ENCODE measurements around the gene ERI3.

Gene ERI3

DNA sequence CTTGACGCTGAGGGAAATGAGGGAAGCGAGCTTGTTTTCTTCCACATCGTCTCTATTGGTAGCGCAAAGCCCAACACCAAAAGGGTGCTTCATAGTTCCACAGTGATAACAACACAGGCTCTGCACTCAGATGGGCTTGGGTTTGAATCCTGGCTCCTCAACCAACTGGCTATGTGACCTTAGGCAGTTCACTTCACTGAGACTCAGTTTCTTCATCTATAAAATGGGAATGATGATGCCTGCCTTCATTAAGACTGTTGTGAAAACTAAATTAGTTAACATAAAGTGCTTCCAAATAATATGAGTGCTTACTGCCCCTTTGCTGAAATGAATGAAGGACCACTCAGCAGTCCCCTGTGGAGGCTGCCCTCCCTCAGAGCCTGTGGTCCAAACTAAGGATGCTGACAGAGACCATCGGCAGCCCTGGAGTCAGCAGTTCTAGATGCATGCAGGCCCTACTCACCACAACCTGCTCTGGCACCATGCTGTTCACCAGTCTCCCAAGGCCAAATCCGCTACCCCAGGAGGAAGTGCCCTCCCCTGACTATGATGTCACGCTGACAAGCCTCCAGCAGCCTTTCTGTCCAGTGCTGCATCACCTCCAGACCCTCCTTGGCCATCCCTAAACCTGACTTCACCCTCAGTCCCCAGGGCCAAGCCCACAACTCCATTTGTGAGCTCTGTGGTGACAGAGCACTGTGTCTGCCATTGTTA, 111.1 kb downstream of the ERI3 start:
- DNase-seq (ENCODE audit: low spot score): no peak
- Histone ChIP-seq H3K36me3 (ENCODE audit: low read depth) (no peaks in the 10 kb centered on the region), H3K4me1 (ENCODE audit: insufficient read depth, poor library complexity, severe bottlenecking) (no peaks in the 10 kb centered on the region), H3K4me3 (ENCODE audit: severe bottlenecking) (no peak overlapping the region), H3K27ac (ENCODE audit: poor library complexity, severe bottlenecking) (no peak overlapping the region), H3K9me3 (ENCODE audit: severe bottlenecking) (no peaks in the 10 kb centered on the region), H3K27me3 (ENCODE audit: insufficient read depth, poor library complexity, severe bottlenecking) (no peaks in the 10 kb centered on the region)
- TF ChIP-seq, protein P1, sequence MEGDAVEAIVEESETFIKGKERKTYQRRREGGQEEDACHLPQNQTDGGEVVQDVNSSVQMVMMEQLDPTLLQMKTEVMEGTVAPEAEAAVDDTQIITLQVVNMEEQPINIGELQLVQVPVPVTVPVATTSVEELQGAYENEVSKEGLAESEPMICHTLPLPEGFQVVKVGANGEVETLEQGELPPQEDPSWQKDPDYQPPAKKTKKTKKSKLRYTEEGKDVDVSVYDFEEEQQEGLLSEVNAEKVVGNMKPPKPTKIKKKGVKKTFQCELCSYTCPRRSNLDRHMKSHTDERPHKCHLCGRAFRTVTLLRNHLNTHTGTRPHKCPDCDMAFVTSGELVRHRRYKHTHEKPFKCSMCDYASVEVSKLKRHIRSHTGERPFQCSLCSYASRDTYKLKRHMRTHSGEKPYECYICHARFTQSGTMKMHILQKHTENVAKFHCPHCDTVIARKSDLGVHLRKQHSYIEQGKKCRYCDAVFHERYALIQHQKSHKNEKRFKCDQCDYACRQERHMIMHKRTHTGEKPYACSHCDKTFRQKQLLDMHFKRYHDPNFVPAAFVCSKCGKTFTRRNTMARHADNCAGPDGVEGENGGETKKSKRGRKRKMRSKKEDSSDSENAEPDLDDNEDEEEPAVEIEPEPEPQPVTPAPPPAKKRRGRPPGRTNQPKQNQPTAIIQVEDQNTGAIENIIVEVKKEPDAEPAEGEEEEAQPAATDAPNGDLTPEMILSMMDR (IDR thresholded peaks at IDR 0.05; ENCODE audit: poor library complexity, severe bottlenecking): no peak
- no peak for ATAC-seq (ENCODE audit: low read depth)

DNA sequence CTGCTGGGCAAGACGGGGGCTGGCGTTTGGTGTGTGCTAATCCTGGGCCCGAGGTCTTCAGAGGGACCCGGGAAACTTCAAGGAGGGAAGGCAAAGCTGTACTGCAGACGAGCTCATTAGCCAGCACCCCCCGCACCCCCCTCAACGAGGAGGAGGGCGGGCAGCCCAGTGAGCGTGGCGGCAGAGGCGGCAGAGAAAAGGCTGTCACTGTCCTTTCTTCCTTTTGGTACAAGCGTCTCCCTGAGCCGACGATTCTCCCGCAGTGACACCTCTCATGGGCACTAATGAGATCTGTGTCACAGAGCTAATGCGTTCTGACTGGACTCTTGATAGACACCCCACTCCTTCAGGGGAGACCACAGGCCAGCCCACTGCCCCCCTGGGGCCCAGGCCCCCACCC, 112.3 kb downstream of the ERI3 start:
- no peak for DNase-seq (ENCODE audit: low spot score)
- TF ChIP-seq, protein P1 (IDR thresholded peaks at IDR 0.05; ENCODE audit: poor library complexity, severe bottlenecking): no peak
- H3K36me3 ChIP-seq (ENCODE audit: low read depth): no peaks in the 10 kb centered on the region
- H3K9me3 ChIP-seq (ENCODE audit: severe bottlenecking): no peaks in the 10 kb centered on the region
- no peak overlapping the region for H3K27ac ChIP-seq (ENCODE audit: poor library complexity, severe bottlenecking)
- ATAC-seq (ENCODE audit: low read depth): no peak
- no peaks in the 10 kb centered on the region for H3K27me3 ChIP-seq (ENCODE audit: insufficient read depth, poor library complexity, severe bottlenecking)
- H3K4me3 ChIP-seq (ENCODE audit: severe bottlenecking): no peak overlapping the region
- no peaks in the 10 kb centered on the region for H3K4me1 ChIP-seq (ENCODE audit: insufficient read depth, poor library complexity, severe bottlenecking)

DNA sequence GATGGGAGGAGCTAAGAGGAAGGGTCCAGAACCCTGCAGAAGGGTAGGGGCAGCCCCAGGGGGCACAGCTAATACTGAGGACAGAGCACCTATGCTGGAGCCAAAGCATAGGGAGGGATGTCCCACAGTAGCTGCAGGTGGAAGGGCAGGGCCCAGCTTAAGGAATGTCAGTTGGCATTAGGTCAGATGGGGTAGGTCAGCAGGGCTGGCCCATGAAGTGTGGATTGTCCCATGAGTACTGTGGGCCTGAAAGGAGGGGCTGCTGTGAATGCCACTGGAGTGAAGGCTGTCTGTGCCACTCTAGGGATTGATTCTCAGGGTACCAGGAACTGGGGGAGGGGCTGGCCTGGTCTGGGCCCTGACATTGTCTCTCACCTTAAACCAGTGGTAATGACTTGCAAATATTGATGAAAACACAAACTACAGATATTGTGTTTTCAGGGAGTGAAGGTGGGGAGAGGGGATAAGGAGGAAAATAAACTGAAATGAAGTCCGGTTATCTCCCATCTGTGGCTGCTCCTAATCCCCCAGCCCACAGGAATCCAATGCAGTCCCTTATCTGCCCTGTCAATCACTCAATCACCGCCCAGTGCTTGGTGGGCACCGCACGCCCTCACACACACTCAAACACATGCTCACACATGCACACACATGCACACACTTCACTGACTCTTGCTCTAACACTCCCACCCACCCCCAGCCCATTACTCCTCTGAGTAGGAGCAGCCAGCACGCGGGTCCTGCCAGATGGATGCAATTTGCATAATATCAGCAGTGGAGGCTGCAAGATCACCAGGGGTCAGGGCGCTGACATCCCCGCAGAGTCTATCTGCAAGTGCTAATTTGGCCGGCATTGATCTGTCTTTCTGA, 114.0 kb downstream of the ERI3 start:
- Histone ChIP-seq H3K27me3 (ENCODE audit: insufficient read depth, poor library complexity, severe bottlenecking) (no peaks in the 10 kb centered on the region), H3K36me3 (ENCODE audit: low read depth) (no peaks in the 10 kb centered on the region), H3K9me3 (ENCODE audit: severe bottlenecking) (no peaks in the 10 kb centered on the region), H3K4me1 (ENCODE audit: insufficient read depth, poor library complexity, severe bottlenecking) (no peaks in the 10 kb centered on the region), H3K27ac (ENCODE audit: poor library complexity, severe bottlenecking) (no peak overlapping the region), H3K4me3 (ENCODE audit: severe bottlenecking) (no peak overlapping the region)
- ATAC-seq (ENCODE audit: low read depth): no peak
- TF ChIP-seq, protein P1 (IDR thresholded peaks at IDR 0.05; ENCODE audit: poor library complexity, severe bottlenecking): no peak
- no peak for DNase-seq (ENCODE audit: low spot score)

DNA sequence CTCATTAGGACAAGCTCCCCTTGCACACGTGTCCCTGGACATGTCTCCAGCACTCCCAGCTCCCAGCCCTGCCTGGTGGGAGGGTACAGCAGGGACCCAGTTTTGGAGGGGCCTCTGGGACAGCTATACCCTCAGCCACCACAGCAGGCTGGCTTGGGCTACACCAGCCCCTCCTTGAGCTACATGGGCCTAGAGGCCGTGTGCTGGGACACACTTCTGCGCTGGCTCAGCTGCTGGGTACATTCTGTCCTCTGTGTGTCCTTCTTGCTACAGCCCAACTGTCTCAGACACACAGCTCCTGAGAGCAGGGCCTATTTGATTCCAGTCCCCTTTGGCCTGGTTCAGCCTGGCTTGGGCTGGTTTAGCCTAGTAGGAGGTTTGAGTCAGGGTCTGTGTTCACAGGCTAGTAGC, 115.1 kb downstream of the ERI3 start:
- Histone ChIP-seq H3K9me3 (ENCODE audit: severe bottlenecking) (no peaks in the 10 kb centered on the region), H3K4me1 (ENCODE audit: insufficient read depth, poor library complexity, severe bottlenecking) (no peaks in the 10 kb centered on the region), H3K4me3 (ENCODE audit: severe bottlenecking) (no peak overlapping the region), H3K36me3 (ENCODE audit: low read depth) (no peaks in the 10 kb centered on the region), H3K27me3 (ENCODE audit: insufficient read depth, poor library complexity, severe bottlenecking) (no peaks in the 10 kb centered on the region), H3K27ac (ENCODE audit: poor library complexity, severe bottlenecking) (no peak overlapping the region)
- ATAC-seq (ENCODE audit: low read depth) (no peak), DNase-seq (ENCODE audit: low spot score) (no peak)
- TF ChIP-seq, protein P1 (IDR thresholded peaks at IDR 0.05; ENCODE audit: poor library complexity, severe bottlenecking): no peak

Measured in RWPE2 (cell line).